ENCODE results near the gene CDK14.
"Not testable (repeated sequence)": the region's sequence is repeated elsewhere in the genome, so short reads cannot be mapped to it uniquely, and the experiment has no call there.

CDK14 gene

GRCh38 chr7:90752051-90752450 is 155.9 kb downstream of the CDK14 start:
- no peak for DNase-seq (ENCODE audit: low read depth in 2 of 2)

GRCh38 chr7:90755041-90755440 is 158.9 kb downstream of the CDK14 start:
- no peak for DNase-seq (ENCODE audit: low read depth in 2 of 2)

- DNase-seq (ENCODE audit: low read depth in 2 of 2): no peak
Observed at GRCh38 chr7:90756366-90756765, 160.2 kb downstream of the CDK14 start.

- not testable (repeated sequence) for DNase-seq (ENCODE audit: low read depth in 2 of 2)
Observed at GRCh38 chr7:90757565-90757950, 161.4 kb downstream of the CDK14 start.

GRCh38 chr7:90758933-90759562 is 162.9 kb downstream of the CDK14 start:
- DNase-seq (ENCODE audit: low read depth in 2 of 2): no peak

GRCh38 chr7:90759710-90760109 is 163.6 kb downstream of the CDK14 start:
- DNase-seq (ENCODE audit: low read depth in 2 of 2): no peak

GRCh38 chr7:90760892-90761291 is 164.8 kb downstream of the CDK14 start:
- no peak for DNase-seq (ENCODE audit: low read depth in 2 of 2)

- no peak for DNase-seq (ENCODE audit: low read depth in 2 of 2)
Observed at GRCh38 chr7:90761584-90761983, 165.5 kb downstream of the CDK14 start.

- no peak for DNase-seq (ENCODE audit: low read depth in 2 of 2)
Observed at GRCh38 chr7:90763108-90763507, 167.0 kb downstream of the CDK14 start.

GRCh38 chr7:90764848-90765570 is 168.9 kb downstream of the CDK14 start:
- DNase-seq (ENCODE audit: low read depth in 2 of 2): no peak

GRCh38 chr7:90766814-90767564 is 170.9 kb downstream of the CDK14 start:
- DNase-seq (ENCODE audit: low read depth in 2 of 2): no peak

- no peak for DNase-seq (ENCODE audit: low read depth in 2 of 2)
Observed at GRCh38 chr7:90768301-90768700, 172.2 kb downstream of the CDK14 start.

GRCh38 chr7:90769036-90769435 is 172.9 kb downstream of the CDK14 start:
- no peak for DNase-seq (ENCODE audit: low read depth in 2 of 2)

GRCh38 chr7:90769566-90769965 is 173.4 kb downstream of the CDK14 start:
- DNase-seq (ENCODE audit: low read depth in 2 of 2): not testable (repeated sequence)

- no peak for DNase-seq (ENCODE audit: low read depth in 2 of 2)
Observed at GRCh38 chr7:90771281-90771680, 175.2 kb downstream of the CDK14 start.

- DNase-seq (ENCODE audit: low read depth in 2 of 2): no peak
Observed at GRCh38 chr7:90772410-90772809, 176.3 kb downstream of the CDK14 start.

GRCh38 chr7:90773269-90773668 is 177.1 kb downstream of the CDK14 start:
- no peak for DNase-seq (ENCODE audit: low read depth in 2 of 2)

GRCh38 chr7:90774706-90775105 is 178.6 kb downstream of the CDK14 start:
- DNase-seq (ENCODE audit: low read depth in 2 of 2): no peak

- no peak for DNase-seq (ENCODE audit: low read depth in 2 of 2)
Observed at GRCh38 chr7:90775383-90775965, 179.4 kb downstream of the CDK14 start.

GRCh38 chr7:90777041-90777440 is 180.9 kb downstream of the CDK14 start:
- no peak for DNase-seq (ENCODE audit: low read depth in 2 of 2)

GRCh38 chr7:90777465-90777864 is 181.3 kb downstream of the CDK14 start:
- DNase-seq (ENCODE audit: low read depth in 2 of 2): no peak

GRCh38 chr7:90777886-90778285 is 181.8 kb downstream of the CDK14 start:
- DNase-seq (ENCODE audit: low read depth in 2 of 2): no peak

All from stimulated activated CD8-positive, alpha-beta memory T cell treated with anti-CD3 and anti-CD28 coated beads, Interleukin-2, amount 100 ng/mL, for 1 hour (primary cell).